ENCODE measurements around the gene STAM2. TPM values are rescaled to one million over a fixed set of nuclear protein-coding genes. Genes with fewer than 3 reads are reported as not detected.
"Not testable (repeated sequence)": the region's sequence is repeated elsewhere in the genome, so short reads cannot be mapped to it uniquely, and the experiment has no call there.

The STAM2 gene
- polyA plus RNA-seq, 6 donors from 2014 or later = 2.8 to 9.8 (median 7.6) TPM

- DNase-seq (no peak), ATAC-seq (ENCODE audit: low read depth in 2 of 2) (no peak)
- H3K4me1 Mint-ChIP-seq = peaks cover 32 to 60% (median 56%) of the 10 kb centered on the region in 3 donors
- H3K4me3 Mint-ChIP-seq = peak overlapping the region in 1 of 8 donors; percentile 20
- peaks cover 0 to 5% of the 10 kb centered on the region in 2 donors for H3K36me3 Mint-ChIP-seq
- no peaks in the 10 kb centered on the region for H3K27me3 Mint-ChIP-seq
- no peaks in the 10 kb centered on the region for H3K9me3 Mint-ChIP-seq
- H3K27ac Mint-ChIP-seq = peak overlapping the region in 1 of 6 donors; percentile 45
Measured at GRCh38 chr2:152166633-152167032, 8.9 kb downstream of the STAM2 start.

GRCh38 chr2:152165780-152166179, 9.8 kb downstream of the STAM2 start:
- Mint-ChIP-seq H3K36me3 (peaks cover 0 to 5% of the 10 kb centered on the region in 2 donors), H3K27ac (peak overlapping the region in 2 of 6 donors; percentile 1 to 45), H3K4me3 (peak overlapping the region in 1 of 8 donors; percentile 5), H3K27me3 (no peaks in the 10 kb centered on the region), H3K4me1 (peaks cover 33 to 61% (median 56%) of the 10 kb centered on the region in 3 donors), H3K9me3 (peaks cover 0 to 2% (median 0%) of the 10 kb centered on the region in 7 donors)
- DNase-seq = no peak
- ATAC-seq (ENCODE audit: low read depth in 2 of 2) = no peak

GRCh38 chr2:152165306-152165705, 10.3 kb downstream of the STAM2 start:
- Mint-ChIP-seq H3K27me3 (no peaks in the 10 kb centered on the region), H3K4me1 (peaks cover 33 to 61% (median 52%) of the 10 kb centered on the region in 3 donors), H3K36me3 (peaks cover 0 to 5% of the 10 kb centered on the region in 2 donors), H3K27ac (no peak overlapping the region), H3K4me3 (no peak overlapping the region), H3K9me3 (peaks cover 0 to 2% (median 0%) of the 10 kb centered on the region in 7 donors)
- ATAC-seq (ENCODE audit: low read depth in 2 of 2) (no peak), DNase-seq (no peak)

GRCh38 chr2:152163669-152164068, 11.9 kb downstream of the STAM2 start:
- H3K36me3 Mint-ChIP-seq; DNase-seq; H3K4me3 Mint-ChIP-seq; H3K27me3 Mint-ChIP-seq; ATAC-seq (ENCODE audit: low read depth in 2 of 2); H3K9me3 Mint-ChIP-seq: not testable (repeated sequence)
- Mint-ChIP-seq H3K27ac (peak overlapping the region in 2 of 6 donors; percentile 17 to 78), H3K4me1 (peaks cover 31 to 58% (median 49%) of the 10 kb centered on the region in 3 donors)

- Mint-ChIP-seq H3K27me3 (no peaks in the 10 kb centered on the region), H3K9me3 (peaks cover 0 to 12% (median 8%) of the 10 kb centered on the region in 7 donors), H3K4me1 (peaks cover 30 to 57% (median 41%) of the 10 kb centered on the region in 3 donors), H3K36me3 (peaks cover 9 to 11% of the 10 kb centered on the region in 2 donors), H3K27ac (no peak overlapping the region), H3K4me3 (no peak overlapping the region)
- DNase-seq (no peak), ATAC-seq (ENCODE audit: low read depth in 2 of 2) (no peak)
Measured at GRCh38 chr2:152162141-152162540, 13.4 kb downstream of the STAM2 start.

GRCh38 chr2:152161598-152161997, 14.0 kb downstream of the STAM2 start:
- Mint-ChIP-seq H3K27ac (peak overlapping the region in 2 of 6 donors; percentile 53 to 63), H3K36me3 (peaks cover 11 to 15% of the 10 kb centered on the region in 2 donors), H3K9me3 (peaks cover 0 to 14% (median 8%) of the 10 kb centered on the region in 7 donors), H3K27me3 (no peaks in the 10 kb centered on the region), H3K4me3 (no peak overlapping the region), H3K4me1 (peaks cover 29 to 57% (median 40%) of the 10 kb centered on the region in 3 donors)
- DNase-seq = no peak
- ATAC-seq (ENCODE audit: low read depth in 2 of 2) = no peak

GRCh38 chr2:152160378-152160777, 15.2 kb downstream of the STAM2 start:
- not testable (repeated sequence) for H3K27ac Mint-ChIP-seq; H3K4me3 Mint-ChIP-seq; ATAC-seq (ENCODE audit: low read depth in 2 of 2); H3K27me3 Mint-ChIP-seq; DNase-seq
- Mint-ChIP-seq H3K36me3 (peaks cover 11 to 16% of the 10 kb centered on the region in 2 donors), H3K9me3 (peaks cover 0 to 14% (median 8%) of the 10 kb centered on the region in 7 donors), H3K4me1 (peaks cover 28 to 55% (median 37%) of the 10 kb centered on the region in 3 donors)

GRCh38 chr2:152157253-152157652, 18.3 kb downstream of the STAM2 start:
- DNase-seq (no peak), ATAC-seq (ENCODE audit: low read depth in 2 of 2) (no peak)
- H3K27me3 Mint-ChIP-seq = no peaks in the 10 kb centered on the region
- peaks cover 28 to 57% (median 37%) of the 10 kb centered on the region in 3 donors for H3K4me1 Mint-ChIP-seq
- peak overlapping the region in 1 of 6 donors; percentile 54 for H3K27ac Mint-ChIP-seq
- H3K9me3 Mint-ChIP-seq = peaks cover 0 to 14% (median 8%) of the 10 kb centered on the region in 7 donors
- H3K4me3 Mint-ChIP-seq = no peak overlapping the region
- H3K36me3 Mint-ChIP-seq = peaks cover 10 to 16% of the 10 kb centered on the region in 2 donors

- no peaks in the 10 kb centered on the region for H3K27me3 Mint-ChIP-seq
- H3K27ac Mint-ChIP-seq = no peak overlapping the region
- H3K4me3 Mint-ChIP-seq = no peak overlapping the region
- DNase-seq = no peak
- no peak for ATAC-seq (ENCODE audit: low read depth in 2 of 2)
- H3K36me3 Mint-ChIP-seq = peaks cover 10 to 16% of the 10 kb centered on the region in 2 donors
- peaks cover 24 to 49% (median 31%) of the 10 kb centered on the region in 3 donors for H3K4me1 Mint-ChIP-seq
- H3K9me3 Mint-ChIP-seq = peaks cover 0 to 14% (median 7%) of the 10 kb centered on the region in 7 donors
Measured at GRCh38 chr2:152155209-152155608, 20.4 kb downstream of the STAM2 start.

- Mint-ChIP-seq H3K27ac (peak overlapping the region in 3 of 6 donors; percentile 17 to 82 (median 72)), H3K4me1 (peaks cover 24 to 45% (median 26%) of the 10 kb centered on the region in 3 donors)
Measured at GRCh38 chr2:152154462-152154861, 21.1 kb downstream of the STAM2 start.

GRCh38 chr2:152134488-152135280, 40.9 kb downstream of the STAM2 start:
- H3K4me3 Mint-ChIP-seq = no peak overlapping the region
- peaks cover 8 to 13% of the 10 kb centered on the region in 2 donors for H3K36me3 Mint-ChIP-seq
- ATAC-seq (ENCODE audit: low read depth in 2 of 2) (no peak), DNase-seq (no peak)
- H3K27ac Mint-ChIP-seq = peak overlapping the region in 2 of 6 donors; percentile 12 to 45
- H3K9me3 Mint-ChIP-seq = no peaks in the 10 kb centered on the region
- no peaks in the 10 kb centered on the region for H3K27me3 Mint-ChIP-seq
- no peaks in the 10 kb centered on the region for H3K4me1 Mint-ChIP-seq

More at GRCh38 chr2:152154462-152154861, 21.1 kb downstream of the STAM2 start:
- no peak for ATAC-seq (ENCODE audit: low read depth in 2 of 2)
- Mint-ChIP-seq H3K9me3 (peaks cover 0 to 10% (median 7%) of the 10 kb centered on the region in 7 donors), H3K4me3 (no peak overlapping the region), H3K36me3 (peaks cover 10 to 16% of the 10 kb centered on the region in 2 donors), H3K27me3 (no peaks in the 10 kb centered on the region)
- DNase-seq = no peak

- Mint-ChIP-seq H3K27me3 (no peaks in the 10 kb centered on the region), H3K27ac (peak overlapping the region in 1 of 6 donors; percentile 53), H3K4me1 (no peaks in the 10 kb centered on the region), H3K9me3 (no peaks in the 10 kb centered on the region), H3K4me3 (no peak overlapping the region), H3K36me3 (peaks cover 7 to 8% of the 10 kb centered on the region in 2 donors)
- ATAC-seq (ENCODE audit: low read depth in 2 of 2) = no peak
- no peak for DNase-seq
Measured at GRCh38 chr2:152132306-152132705, 43.3 kb downstream of the STAM2 start.

GRCh38 chr2:152127628-152128027, 47.9 kb downstream of the STAM2 start:
- Mint-ChIP-seq H3K9me3 (no peaks in the 10 kb centered on the region), H3K4me1 (no peaks in the 10 kb centered on the region), H3K27me3 (no peaks in the 10 kb centered on the region), H3K4me3 (no peak overlapping the region), H3K27ac (no peak overlapping the region), H3K36me3 (peaks cover 8 to 22% of the 10 kb centered on the region in 2 donors)
- DNase-seq (no peak), ATAC-seq (ENCODE audit: low read depth in 2 of 2) (no peak)

- DNase-seq = no peak
- H3K4me3 Mint-ChIP-seq = no peak overlapping the region
- no peak for ATAC-seq (ENCODE audit: low read depth in 2 of 2)
- H3K4me1 Mint-ChIP-seq = no peaks in the 10 kb centered on the region
- H3K36me3 Mint-ChIP-seq = peaks cover 1 to 15% of the 10 kb centered on the region in 2 donors
- no peak overlapping the region for H3K27ac Mint-ChIP-seq
- H3K27me3 Mint-ChIP-seq = no peaks in the 10 kb centered on the region
- H3K9me3 Mint-ChIP-seq = no peaks in the 10 kb centered on the region
Measured at GRCh38 chr2:152126664-152127063, 48.9 kb downstream of the STAM2 start.

All from naive B cell (primary cell).